ENCODE measurements around the gene LHFPL4.
"Not testable (repeated sequence)": the region's sequence is repeated elsewhere in the genome, so short reads cannot be mapped to it uniquely, and the experiment has no call there.

The LHFPL4 gene

DNA sequence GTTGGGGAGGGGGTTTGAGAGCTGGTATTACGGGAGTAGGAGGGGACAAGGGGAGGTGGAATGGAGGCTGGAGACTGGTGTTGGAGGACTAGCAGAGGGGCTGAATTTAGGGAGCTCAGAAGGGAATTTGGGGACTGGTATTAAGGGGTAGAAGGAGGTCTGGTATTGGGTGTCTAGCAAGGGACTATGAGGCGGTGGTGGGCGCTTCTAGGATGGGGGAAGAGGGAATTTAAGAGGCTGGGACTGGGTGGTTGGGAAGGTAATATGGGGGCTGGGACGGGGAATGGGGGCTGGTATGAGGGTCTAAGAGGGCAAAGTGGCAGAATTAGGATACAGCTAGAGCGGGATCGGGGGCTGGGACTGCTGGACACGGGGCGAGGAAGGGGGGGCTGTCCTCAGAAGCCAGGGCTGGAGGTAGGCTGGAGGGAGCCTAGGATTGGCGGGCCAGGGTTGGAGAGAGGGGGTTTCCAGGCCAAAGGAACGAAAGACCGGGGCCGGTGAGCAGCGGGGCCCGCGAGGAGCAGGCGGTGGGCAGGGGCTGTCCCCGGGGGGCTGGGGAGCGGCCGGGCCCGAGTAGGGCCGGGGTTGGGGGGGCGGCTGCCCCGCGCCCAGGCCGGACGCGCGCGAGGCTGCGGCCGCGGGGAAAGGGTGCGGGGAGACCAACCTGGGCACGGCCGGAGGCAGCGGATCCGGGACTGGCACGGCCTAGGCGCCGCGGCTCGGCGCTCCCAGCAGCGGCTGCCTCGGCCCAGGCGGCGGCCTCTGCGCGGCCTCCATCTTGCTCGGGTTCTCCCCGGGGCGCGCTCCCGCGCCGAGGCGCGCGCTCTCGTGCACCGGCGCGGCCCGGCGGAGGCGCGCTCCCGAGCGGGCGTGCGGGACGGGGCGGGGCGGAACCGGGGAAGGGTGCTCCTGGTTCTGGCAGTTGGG lies at the start of gene LHFPL4:
TSS of gene LHFPL4 (minus strand) at position 802 of the 927 bp plus-strand sequence. CDS start 1,143 bp downstream, outside the sequence.
- no peak for TF ChIP-seq CTCF (IDR thresholded peaks at IDR 0.05; ENCODE audit: low read length, missing control alignments)
- DNase-seq (ENCODE audit: low read depth), result no peak
- H3K4me3 ChIP-seq (replicated peaks; ENCODE audit: low read depth, low read length), result no peak within 1 kb of the TSS

DNA sequence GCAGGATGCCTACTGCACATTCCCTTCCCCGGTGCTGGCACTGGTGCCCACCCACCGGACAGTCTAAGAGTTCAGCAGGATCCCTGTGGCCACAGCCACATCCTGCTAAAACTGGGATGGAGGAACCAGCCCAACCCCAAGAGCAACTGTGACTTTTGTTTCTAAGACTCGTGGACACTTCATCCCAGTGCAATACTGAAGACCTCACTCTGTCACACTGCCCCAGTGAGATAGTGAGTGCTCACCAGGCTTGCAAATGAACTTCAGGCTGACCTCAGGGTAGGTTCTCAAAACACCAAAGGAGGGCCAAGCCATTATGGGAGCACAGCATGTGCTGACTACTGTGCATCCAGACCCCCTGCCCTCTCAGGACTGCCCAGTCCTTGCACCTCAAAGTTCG lies 49.0 kb upstream of the LHFPL4 start:
- no peak for TF ChIP-seq CTCF (IDR thresholded peaks at IDR 0.05; ENCODE audit: low read length, missing control alignments)
- no peak overlapping the region for H3K4me3 ChIP-seq (replicated peaks; ENCODE audit: low read depth, low read length)
- DNase-seq (ENCODE audit: low read depth), result no peak

DNA sequence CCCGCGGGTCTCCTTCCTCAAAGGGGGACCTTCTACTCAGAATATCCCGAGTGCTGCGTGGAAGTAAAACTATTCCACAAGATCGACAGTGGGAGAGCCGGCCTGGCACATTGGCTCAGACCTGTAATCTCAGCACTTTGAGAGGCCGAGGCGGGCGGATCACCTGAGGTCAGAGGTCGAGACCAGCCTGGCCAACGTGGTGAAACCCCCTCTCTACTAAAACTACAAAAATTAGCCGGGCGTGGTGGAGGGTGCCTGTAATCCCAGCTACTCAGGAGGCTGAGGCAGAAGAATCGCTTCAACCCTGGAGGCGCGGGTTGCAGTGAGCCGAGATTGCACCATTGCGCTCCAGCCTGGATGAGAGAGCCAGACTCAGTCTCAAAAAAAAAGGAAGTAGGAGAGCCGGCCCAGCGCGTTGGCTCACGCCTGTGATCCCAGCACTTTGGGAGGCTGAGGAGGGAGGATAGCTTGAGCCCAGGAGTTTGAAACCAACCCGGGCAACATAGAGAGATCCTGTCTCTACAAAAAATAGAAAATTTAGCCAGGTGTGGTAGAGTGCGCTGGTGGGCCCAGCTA lies 47.5 kb upstream of the LHFPL4 start:
- not testable (repeated sequence) for DNase-seq (ENCODE audit: low read depth); H3K4me3 ChIP-seq (replicated peaks; ENCODE audit: low read depth, low read length)

- no peak for TF ChIP-seq CTCF (IDR thresholded peaks at IDR 0.05; ENCODE audit: low read length, missing control alignments)
- no peak overlapping the region for H3K4me3 ChIP-seq (replicated peaks; ENCODE audit: low read depth, low read length)
- DNase-seq (ENCODE audit: low read depth), result peak; percentile 3
These were observed 47.0 kb upstream of the LHFPL4 start for GRCh38 chr3:9600597-9600996.

DNA sequence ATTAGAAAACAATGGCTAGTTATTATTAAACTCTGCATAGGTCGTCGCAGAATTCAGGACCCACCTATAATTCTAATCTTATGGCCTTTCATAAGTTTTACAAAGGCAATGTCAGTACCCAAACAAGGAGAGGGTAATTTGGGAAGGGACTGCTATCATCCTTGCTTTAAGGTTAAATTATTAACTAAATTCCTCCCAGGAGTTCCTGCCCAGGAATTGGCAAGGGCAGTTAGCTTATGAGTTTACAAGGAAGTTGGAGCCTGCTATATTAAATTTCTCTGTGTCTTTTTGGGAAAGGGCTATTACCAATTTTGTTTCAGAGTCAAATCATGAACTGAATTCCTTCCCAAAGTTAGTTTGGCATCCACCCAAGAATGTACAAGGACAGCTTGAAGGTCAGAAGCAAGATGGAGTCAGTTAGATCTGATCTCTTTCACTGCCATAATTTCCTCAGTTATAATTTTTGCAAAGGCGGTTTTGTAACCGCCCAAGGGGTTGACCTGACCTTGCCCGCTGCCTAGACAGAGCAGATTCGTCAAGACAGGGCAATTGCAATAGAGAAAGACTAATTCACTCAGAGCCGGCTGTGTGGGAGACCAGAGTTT lies 45.3 kb upstream of the LHFPL4 start:
- no peak overlapping the region for H3K4me3 ChIP-seq (replicated peaks; ENCODE audit: low read depth, low read length)
- DNase-seq (ENCODE audit: low read depth), result no peak
- TF ChIP-seq CTCF (IDR thresholded peaks at IDR 0.05; ENCODE audit: low read length, missing control alignments), result no peak

GRCh38 chr3:9595877-9596276 lies 42.3 kb upstream of the LHFPL4 start:
- no peak overlapping the region for H3K4me3 ChIP-seq (replicated peaks; ENCODE audit: low read depth, low read length)
- no peak for DNase-seq (ENCODE audit: low read depth)
- no peak for TF ChIP-seq CTCF (IDR thresholded peaks at IDR 0.05; ENCODE audit: low read length, missing control alignments)

DNA sequence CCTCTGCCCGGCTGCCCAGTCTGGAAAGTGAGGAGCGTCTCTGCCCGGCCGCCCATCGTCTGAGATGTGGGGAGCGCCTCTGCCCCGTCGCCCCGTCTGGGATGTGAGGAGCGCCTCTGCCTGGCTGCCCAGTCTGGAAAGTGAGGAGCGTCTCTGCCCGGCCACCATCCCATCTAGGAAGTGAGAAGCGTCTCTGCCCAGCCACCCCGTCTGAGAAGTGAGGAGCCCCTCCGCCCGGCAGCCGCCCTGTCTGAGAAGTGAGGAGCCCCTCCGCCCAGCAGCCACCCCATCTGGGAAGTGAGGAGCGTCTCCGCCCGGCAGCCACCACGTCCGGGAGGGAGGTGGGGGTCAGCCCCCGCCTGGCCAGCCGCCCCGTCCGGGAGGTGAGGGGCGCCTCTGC lies 38.2 kb upstream of the LHFPL4 start:
- H3K4me3 ChIP-seq (replicated peaks; ENCODE audit: low read depth, low read length); DNase-seq (ENCODE audit: low read depth): not testable (repeated sequence)

All from fibroblast of pulmonary artery (primary cell).